GM12878 (cell line): ENCODE results near the gene FMNL3. TPM values are rescaled to one million over a fixed set of nuclear protein-coding genes. Genes with fewer than 3 reads are reported as not detected.

ENCODE experiments used
- NR2C1 ChIP-seq: fragments of 450-650 bp; IDR thresholded peaks from 2 replicates; pipeline ENCODE4 v1.6.1; 2017; ENCODE audit warnings: antibody characterized with exemption, mild to moderate bottlenecking, moderate library complexity
- SKIL ChIP-seq: fragments of 450-650 bp; IDR thresholded peaks from 2 replicates; pipeline ENCODE4 v1.6.1; 2017; ENCODE audit warnings: mild to moderate bottlenecking, low read depth, inconsistent platforms; ENCODE audit not compliant: poor library complexity, severe bottlenecking
- SMARCA5 ChIP-seq: fragments of 450-650 bp; IDR thresholded peaks from 2 replicates; pipeline ENCODE4 v1.6.1; 2017; ENCODE audit warnings: mild to moderate bottlenecking
- SMC3 ChIP-seq: IDR thresholded peaks from 2 replicates; pipeline ENCODE4 v1.6.1; 2011; ENCODE audit warnings: low read length, improper control_type of control experiment, borderline replicate concordance
- SREBF1 ChIP-seq: IDR thresholded peaks from 2 replicates; pipeline ENCODE4 v1.6.1; 2012; ENCODE audit warnings: mild to moderate bottlenecking, low read length
- ZBED1 ChIP-seq: IDR thresholded peaks from 2 replicates; pipeline ENCODE4 v1.6.1; 2016; ENCODE audit warnings: borderline replicate concordance
- ZBTB33 ChIP-seq: fragments of 450-650 bp; IDR thresholded peaks from 2 replicates; pipeline ENCODE4 v1.6.1; 2017; ENCODE audit warnings: mild to moderate bottlenecking
- ZBTB40 ChIP-seq: fragments of 450-650 bp; IDR thresholded peaks from 2 replicates; pipeline ENCODE4 v1.6.1; 2016; ENCODE audit warnings: mild to moderate bottlenecking, moderate library complexity, borderline replicate concordance
- ZNF274 ChIP-seq: IDR thresholded peaks from one replicate; pipeline ENCODE4 v1.8.0; 2011; ENCODE audit not compliant: insufficient read length, insufficient read depth
- ZSCAN29 ChIP-seq: fragments of 450-650 bp; IDR thresholded peaks from 2 replicates; pipeline ENCODE4 v1.6.1; 2017; ENCODE audit warnings: mild to moderate bottlenecking, moderate library complexity
- polyA plus RNA-seq, 11 experiments: library from polyadenylated mRNA; depleted of rRNA in 4 of 11; unstranded in 6 of 11; stranded (reverse) in 5 of 11; fragments of >200 nt; fragmentation: Nextera tagmentation in 4 of 11; fragmentation: Illumina TruSeq in 1 of 11; extraction: Ambion mirVana in 4 of 11; extraction: Trizol in 1 of 11; gene quantifications; 1 replicate in 1 of 11; 2 replicates in 10 of 11; pipeline versions ENCODE4 v1.2.1 to v1.2.3, GENCODE V29; 2011 to 2016; ENCODE audit warnings: inconsistent platforms in 2 of 11, missing spikeins in 2 of 11, low read depth in 1 of 11
- total RNA-seq, 4 experiments: library from RNA; depleted of rRNA in 3 of 4; stranded (reverse); fragments of >200 nt in 3 of 4; fragmentation: Illumina TruSeq in 1 of 4; extraction: Trizol in 1 of 4; gene quantifications; 2 replicates each; pipeline versions ENCODE4 v1.2.1 to v1.2.3, GENCODE V29; 2013 to 2021
- TF ChIP-seq, protein P1 (sequence below): IDR thresholded peaks from 2 replicates; pipeline ENCODE4 v1.6.1; 2012; ENCODE audit warnings: mild to moderate bottlenecking, low read depth, low read length
- TF ChIP-seq, protein P2 (sequence below): fragments of 450-650 bp; formaldehyde crosslinking; IDR thresholded peaks from 2 replicates; pipeline ENCODE4 v1.4.0; 2020; ENCODE audit warnings: mild to moderate bottlenecking, moderate library complexity

FMNL3 gene
- total and polyA plus RNA-seq, 10 of the 15 experiments (the other 5 are each of a cell fraction or from before 2014, with no cell fraction given): 3.0 to 64.9 (median 30.9) TPM

GRCh38 chr12:49662998-49663843 is 44.0 kb downstream of the FMNL3 start (continued):
- TF ChIP-seq, protein P1, sequence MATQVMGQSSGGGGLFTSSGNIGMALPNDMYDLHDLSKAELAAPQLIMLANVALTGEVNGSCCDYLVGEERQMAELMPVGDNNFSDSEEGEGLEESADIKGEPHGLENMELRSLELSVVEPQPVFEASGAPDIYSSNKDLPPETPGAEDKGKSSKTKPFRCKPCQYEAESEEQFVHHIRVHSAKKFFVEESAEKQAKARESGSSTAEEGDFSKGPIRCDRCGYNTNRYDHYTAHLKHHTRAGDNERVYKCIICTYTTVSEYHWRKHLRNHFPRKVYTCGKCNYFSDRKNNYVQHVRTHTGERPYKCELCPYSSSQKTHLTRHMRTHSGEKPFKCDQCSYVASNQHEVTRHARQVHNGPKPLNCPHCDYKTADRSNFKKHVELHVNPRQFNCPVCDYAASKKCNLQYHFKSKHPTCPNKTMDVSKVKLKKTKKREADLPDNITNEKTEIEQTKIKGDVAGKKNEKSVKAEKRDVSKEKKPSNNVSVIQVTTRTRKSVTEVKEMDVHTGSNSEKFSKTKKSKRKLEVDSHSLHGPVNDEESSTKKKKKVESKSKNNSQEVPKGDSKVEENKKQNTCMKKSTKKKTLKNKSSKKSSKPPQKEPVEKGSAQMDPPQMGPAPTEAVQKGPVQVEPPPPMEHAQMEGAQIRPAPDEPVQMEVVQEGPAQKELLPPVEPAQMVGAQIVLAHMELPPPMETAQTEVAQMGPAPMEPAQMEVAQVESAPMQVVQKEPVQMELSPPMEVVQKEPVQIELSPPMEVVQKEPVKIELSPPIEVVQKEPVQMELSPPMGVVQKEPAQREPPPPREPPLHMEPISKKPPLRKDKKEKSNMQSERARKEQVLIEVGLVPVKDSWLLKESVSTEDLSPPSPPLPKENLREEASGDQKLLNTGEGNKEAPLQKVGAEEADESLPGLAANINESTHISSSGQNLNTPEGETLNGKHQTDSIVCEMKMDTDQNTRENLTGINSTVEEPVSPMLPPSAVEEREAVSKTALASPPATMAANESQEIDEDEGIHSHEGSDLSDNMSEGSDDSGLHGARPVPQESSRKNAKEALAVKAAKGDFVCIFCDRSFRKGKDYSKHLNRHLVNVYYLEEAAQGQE: no peak
- TF ChIP-seq SREBF1 (no peak), SMC3 (no peak), NR2C1 (peak; percentile 41; the same call in 1 of the 2 replicates), SMARCA5 (no peak), ZBTB33 (no peak), ZSCAN29 (no peak), ZBED1 (peak; percentile 90; the same call in 1 of the 2 replicates), ZNF274 (no peak), SKIL (peak; percentile 97), ZBTB40 (peak; percentile 25; the same call in 1 of the 2 replicates)
- TF ChIP-seq, protein P2, sequence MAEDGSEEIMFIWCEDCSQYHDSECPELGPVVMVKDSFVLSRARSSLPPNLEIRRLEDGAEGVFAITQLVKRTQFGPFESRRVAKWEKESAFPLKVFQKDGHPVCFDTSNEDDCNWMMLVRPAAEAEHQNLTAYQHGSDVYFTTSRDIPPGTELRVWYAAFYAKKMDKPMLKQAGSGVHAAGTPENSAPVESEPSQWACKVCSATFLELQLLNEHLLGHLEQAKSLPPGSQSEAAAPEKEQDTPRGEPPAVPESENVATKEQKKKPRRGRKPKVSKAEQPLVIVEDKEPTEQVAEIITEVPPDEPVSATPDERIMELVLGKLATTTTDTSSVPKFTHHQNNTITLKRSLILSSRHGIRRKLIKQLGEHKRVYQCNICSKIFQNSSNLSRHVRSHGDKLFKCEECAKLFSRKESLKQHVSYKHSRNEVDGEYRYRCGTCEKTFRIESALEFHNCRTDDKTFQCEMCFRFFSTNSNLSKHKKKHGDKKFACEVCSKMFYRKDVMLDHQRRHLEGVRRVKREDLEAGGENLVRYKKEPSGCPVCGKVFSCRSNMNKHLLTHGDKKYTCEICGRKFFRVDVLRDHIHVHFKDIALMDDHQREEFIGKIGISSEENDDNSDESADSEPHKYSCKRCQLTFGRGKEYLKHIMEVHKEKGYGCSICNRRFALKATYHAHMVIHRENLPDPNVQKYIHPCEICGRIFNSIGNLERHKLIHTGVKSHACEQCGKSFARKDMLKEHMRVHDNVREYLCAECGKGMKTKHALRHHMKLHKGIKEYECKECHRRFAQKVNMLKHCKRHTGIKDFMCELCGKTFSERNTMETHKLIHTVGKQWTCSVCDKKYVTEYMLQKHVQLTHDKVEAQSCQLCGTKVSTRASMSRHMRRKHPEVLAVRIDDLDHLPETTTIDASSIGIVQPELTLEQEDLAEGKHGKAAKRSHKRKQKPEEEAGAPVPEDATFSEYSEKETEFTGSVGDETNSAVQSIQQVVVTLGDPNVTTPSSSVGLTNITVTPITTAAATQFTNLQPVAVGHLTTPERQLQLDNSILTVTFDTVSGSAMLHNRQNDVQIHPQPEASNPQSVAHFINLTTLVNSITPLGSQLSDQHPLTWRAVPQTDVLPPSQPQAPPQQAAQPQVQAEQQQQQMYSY (CRISPR knock-in tag): no peak
